Mucosa of gallbladder (tissue), 1 donor: ENCODE measurements around the gene MSH5. TPM values are rescaled to one million over a fixed set of nuclear protein-coding genes. Genes with fewer than 3 reads are reported as not detected.
"Not testable (repeated sequence)": the region's sequence is repeated elsewhere in the genome, so short reads cannot be mapped to it uniquely, and the experiment has no call there.

ENCODE experiments used
- DNase-seq: peaks from one replicate; pipeline ENCODE4 v3.0.0-alpha.2; 2020; ENCODE audit warnings: low spot score
- total RNA-seq: library from RNA; stranded (reverse); gene quantifications from one replicate; pipeline ENCODE4 v1.2.1, GENCODE V29; 2021
- donor health status: DM: no; HTN: no; CAD: no.

The MSH5 gene
- total RNA-seq, 1 donor from 2014 or later: 19.7 TPM

DNA sequence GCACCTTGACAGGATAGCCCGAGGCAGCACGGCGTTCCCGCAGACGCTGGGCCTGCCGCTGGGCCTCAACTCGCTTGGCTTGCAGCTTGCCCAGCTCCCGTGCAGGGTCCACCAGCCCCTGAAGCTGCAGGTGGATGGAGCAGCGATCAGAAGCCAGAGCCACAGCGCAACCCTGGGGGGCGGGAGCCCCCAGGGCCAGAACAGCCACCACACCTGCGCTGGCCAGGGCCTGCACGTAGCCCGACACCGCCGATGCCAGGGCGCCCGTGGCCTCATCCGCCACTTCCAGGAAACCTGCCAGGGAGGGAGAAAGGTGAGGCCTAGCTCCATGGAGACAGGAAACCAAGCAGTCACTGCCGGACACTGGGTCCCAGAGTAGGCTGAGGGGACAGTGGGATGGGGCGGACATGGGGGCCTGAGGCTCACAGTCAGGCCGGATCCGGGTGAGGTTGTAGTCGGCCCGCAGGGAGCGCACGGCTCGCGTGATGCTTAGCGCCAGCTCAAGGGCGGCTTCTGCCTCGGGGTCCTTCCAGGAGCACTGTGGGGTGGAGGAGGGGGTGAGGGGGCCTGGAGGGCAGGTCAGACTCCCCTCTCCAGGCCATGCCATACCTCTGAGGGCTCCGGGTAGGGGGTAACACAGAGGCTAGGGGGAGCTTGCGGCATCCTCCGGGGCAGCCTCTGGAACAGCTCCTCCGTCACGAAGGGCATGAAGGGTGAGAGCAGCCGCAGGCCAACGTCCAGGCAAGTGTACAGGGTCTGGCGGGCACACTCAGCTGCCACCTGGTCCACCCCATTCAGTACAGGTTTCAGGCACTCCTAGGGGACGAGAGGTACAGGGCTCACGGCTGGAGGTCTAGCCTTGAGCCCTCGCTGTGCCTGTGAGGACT lies 39.4 kb downstream of the MSH5 start:
- no peak for DNase-seq

- DNase-seq: no peak
Observed at GRCh38 chr6:31779908-31780307, 40.1 kb downstream of the MSH5 start.

DNA sequence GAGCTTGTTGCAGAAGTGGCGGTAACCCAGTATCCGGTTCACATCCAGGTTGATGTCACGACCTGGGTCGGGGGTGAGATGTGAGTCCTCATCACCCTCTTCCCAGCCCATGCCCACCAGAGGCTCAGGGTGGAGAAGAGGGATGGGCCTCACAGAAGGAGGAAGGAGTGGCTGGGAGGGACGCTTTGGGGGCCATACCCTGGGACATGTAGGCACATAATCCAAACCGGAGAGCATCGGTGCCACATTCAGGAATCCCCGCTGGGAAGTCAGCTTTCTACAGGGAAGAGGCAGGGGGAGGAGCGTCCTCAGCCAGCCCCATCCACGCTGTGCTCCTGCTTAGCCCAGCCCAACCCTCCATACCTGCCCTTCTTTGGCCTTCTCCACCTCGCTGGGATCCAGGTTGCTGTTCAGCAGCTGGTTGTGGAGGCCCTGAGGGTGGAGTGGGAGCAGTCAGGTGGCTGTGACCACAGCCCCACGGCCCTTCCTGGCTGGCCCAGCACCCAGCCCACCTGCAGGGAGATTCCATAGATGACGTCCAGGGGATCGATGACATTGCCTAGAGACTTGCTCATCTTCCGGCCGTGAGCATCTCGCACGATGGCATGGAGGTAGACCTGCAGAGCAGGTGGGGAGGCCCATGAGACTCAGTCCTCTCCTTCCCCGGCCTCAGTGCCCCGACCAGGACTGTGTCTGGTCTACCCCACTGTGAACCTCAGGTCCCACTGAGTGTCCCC lies 40.9 kb downstream of the MSH5 start:
- no peak for DNase-seq

GRCh38 chr6:31781244-31782125 lies 41.7 kb downstream of the MSH5 start:
- DNase-seq: no peak

DNA sequence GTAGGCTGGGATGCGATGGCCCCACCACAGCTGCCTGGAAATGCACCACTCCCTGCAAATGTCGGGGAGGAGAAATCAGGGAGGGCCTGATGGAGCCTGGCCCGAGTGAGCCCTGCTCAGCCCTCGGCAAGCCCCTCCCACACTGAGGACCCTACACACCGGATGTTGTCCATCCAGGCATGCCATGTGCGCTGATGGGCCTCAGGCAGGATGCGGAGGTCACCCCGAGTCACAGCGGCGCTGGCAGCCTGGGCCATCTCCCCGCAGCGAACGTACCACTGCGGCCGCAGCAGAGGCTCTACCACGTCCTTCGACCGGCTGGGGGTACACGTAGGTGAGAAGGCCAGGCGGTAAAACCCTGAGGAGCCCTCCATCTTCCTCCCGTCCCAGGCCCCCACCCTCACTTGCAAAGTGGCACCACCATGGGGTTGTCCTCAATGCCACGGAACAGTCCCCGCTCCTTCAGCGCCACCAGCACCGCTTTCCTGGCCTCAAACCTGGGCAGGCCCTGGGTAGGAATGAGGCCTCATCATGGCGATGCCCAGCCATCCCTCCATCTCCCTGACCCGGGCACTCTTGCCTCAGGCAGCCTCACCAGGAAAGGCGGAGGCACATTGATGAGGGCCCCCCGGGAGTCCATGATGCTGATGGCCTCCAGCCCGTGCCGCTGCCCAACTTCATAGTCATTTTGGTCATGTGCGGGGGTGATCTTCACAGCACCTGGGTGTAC lies 42.5 kb downstream of the MSH5 start:
- DNase-seq: no peak

DNA sequence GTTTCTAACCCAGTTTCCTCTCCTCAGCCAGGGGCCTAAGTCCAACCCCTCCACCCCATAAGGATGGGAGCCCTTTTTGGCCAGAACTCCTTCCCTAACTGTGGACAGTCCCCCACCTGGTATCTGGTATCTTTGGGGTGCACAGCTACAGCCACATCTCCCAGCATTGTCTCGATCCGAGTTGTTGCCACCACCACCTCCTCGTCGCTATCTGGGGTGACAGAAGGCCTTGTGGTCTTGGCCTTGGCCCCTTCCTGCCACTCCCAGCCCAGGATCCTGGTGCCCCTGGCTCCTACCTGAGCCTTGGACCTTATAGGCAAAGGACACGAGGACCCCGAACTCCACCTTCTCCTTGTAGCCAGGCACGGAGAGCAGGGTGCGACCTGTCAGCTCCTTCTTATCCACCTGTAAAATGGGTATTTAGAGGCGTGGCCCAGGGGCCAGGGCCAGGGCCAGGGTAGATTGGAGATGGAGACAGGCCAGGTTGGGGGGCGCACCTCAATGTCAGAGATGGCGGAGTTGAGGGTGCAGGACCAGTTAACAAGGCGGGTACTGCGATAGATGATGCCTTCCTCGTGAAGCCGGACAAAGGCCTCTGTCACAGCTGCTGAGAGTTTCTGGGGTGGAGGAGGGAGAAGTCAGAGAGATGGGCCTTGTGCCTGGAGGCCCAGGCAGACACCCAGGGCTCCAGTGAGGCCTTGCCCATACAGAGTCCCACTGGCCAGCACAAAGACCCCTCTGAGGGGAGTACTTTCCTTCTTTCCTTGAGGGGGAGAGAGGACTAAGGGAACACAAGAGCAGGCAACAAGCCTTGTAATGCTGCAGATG lies 44.5 kb downstream of the MSH5 start:
- DNase-seq: no peak

DNA sequence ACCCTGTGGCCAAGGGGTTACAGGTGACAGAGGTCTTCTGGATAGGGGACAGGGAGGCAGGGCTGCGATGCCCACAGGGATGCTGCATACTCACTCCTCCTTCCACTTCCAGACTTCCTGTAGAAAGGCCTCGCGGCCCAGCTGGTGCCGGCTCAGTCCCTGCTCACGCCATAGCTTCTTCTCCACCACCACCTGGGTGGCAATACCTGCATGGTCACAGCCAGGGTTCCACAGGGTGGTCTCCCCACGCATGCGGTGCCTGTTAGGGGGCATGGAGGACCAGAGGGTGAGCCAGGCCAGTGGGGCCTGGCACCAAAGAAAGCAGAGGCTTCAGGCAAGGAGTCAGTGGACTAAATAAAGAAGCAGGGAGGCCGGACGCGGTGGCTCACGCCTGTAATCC lies 45.7 kb downstream of the MSH5 start:
- DNase-seq: no peak

GRCh38 chr6:31791324-31792089 lies 51.7 kb downstream of the MSH5 start:
- DNase-seq: peak; percentile 37

GRCh38 chr6:31792090-31792374 lies 52.2 kb downstream of the MSH5 start:
- DNase-seq: no peak

DNA sequence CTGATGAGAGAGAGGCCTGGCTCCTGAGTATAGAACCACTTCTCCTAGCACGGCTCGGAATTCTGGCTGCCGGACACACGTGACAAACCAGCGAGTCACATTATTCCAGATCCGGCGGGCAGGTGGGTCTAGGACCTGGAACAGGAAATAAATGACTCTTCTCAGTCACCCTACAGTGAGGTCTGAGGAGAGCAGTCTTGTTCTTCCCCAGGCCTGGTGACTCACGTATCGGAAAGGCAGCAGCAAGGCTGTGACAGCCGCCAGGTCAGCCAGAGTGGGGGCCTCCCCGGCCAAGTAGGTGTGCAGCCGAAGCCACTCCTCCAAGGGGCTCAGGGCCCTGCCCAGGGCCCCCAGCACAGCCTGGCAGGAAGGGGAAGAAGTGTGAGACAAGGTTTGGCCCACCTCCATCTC lies 53.0 kb downstream of the MSH5 start:
- DNase-seq: peak; percentile 32

DNA sequence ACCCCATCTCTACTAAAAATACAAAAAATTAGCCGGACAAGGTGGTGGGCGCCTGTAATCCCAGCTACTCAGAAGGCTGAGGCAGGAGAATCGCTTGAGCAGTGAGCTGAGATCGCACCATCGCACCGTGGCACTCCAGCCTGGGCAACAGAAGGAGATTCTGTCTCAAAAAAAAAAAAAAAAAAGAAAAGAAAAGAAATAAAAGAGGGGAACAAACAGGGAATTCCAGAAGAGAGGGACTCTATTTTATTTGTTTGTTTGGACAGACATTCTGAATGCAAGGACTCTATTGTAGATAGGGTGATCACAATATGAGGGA lies 54.1 kb downstream of the MSH5 start:
- not testable (repeated sequence) for DNase-seq

DNA sequence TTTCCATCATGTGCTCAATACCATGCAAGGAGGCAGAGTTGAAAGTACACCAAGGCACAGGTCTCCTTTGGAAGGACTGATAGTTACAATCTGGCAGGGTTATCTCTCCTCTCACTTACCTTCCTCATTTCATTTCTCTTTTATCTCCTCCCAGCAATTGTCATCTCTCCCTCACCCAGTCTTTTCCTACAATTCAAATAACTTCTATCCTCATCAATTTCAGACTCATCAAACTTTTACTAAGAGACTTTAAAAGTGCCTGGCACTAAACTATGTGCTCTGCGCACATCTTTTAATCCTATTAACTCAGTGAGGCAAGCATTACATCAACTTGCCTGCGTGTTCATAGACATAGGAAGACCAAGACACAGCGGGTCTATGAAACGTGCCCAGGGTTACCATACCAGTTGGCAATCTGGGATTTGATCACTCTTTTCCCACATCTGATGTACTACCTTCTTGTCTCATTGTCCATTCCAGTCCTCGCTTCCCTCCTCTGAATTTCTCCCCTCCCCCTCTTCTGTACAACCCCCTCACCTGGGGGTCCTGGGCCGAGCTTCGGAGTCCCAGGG lies 54.6 kb downstream of the MSH5 start:
- no peak for DNase-seq

DNA sequence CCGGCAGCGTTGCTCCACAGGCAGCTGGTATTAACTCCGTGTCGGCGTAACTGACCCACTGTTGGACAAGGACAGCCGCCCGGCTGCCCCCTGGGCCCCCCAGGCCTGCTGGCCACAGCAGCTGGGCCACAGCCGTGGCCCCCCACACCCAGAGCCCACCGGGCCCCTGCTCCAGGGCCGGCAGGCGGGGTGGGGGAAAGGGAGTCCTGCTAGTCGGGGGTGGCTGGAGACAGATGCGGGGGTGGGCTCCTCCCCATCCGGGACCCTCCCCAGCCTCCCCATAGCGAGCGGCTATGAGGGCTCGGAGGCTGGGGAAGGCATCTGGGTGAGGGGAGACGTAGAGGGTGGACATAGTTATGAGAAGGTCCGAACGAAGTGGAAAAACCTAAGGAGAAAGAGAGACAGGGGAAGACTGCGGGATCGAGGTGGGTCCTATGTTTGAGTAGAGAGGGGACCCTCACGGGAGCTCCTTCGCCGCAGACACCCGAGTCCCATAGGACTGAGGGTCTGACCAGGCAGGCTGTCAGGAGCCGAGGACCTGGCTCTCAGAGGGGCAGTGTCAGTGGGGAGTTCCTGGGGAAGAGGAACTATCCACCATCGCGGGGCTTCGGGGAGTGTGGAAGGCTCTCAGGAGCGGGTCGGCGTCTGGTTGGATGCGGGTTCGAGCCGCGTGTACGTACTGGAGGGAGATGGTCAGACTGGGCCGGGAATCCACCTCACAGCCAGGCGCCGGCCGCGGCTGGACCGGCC lies 55.2 kb downstream of the MSH5 start:
- no peak for DNase-seq

GRCh38 chr6:31795616-31796298 lies 56.0 kb downstream of the MSH5 start, which contains the start of gene VARS1:
VARS1 (minus strand) TSS chr6:31795752; CDS start chr6:31795217, 535 bp downstream.
- DNase-seq: peak; percentile 88

- no peak for DNase-seq
Observed at GRCh38 chr6:31796993-31797385, 57.2 kb downstream of the MSH5 start.

- DNase-seq: no peak
Observed at GRCh38 chr6:31797588-31797987, 57.8 kb downstream of the MSH5 start.

GRCh38 chr6:31799781-31800180 lies 60.0 kb downstream of the MSH5 start:
- no peak for DNase-seq
